SK-MEL-5 (cell line): ENCODE data around the gene GTPBP10. TPM values are rescaled to one million over a fixed set of nuclear protein-coding genes. Genes with fewer than 3 reads are reported as not detected.

Experiments used
- DNase-seq: peaks from one replicate; pipeline ENCODE4 v3.0.0-alpha.2; 2016; ENCODE audit warnings: low read depth, low spot score
- in situ Hi-C: cut with HindIII; loops from 2 replicates; pipeline ENCODE4 v1.10.0; 2016; ENCODE audit warnings: low sequenced_read_pairs, high pct_unique_total_duplicates, low pct_unique_long_range_greater_than_20kb
- total RNA-seq: library from RNA; depleted of rRNA; stranded (reverse); fragments of >200 nt; shearing (Covaris generic); gene quantifications from 2 replicates; pipeline ENCODE4 v1.2.3, GENCODE V29; 2014; rRNA removed

Gene GTPBP10
- total RNA-seq, 1 experiment from 2014 or later: 44.1 TPM

- in situ Hi-C loops: loop anchor here (25.0 kb wide), 1 partner anchor 96 kb away; the partner anchor contains the start of gene FAM237B
- DNase-seq: no peak
Observed at GRCh38 chr7:90408142-90408541, 61.6 kb downstream of the GTPBP10 start.

GRCh38 chr7:90409667-90410066 is 63.2 kb downstream of the GTPBP10 start:
- DNase-seq: no peak
- in situ Hi-C loops: loop anchor here (25.0 kb wide), 1 partner anchor 97 kb away; the partner anchor contains the start of gene FAM237B

- in situ Hi-C loops: loop anchor here (25.0 kb wide), 1 partner anchor 99 kb away; the partner anchor contains the start of gene FAM237B
- DNase-seq: no peak
Observed at GRCh38 chr7:90411510-90411909, 65.0 kb downstream of the GTPBP10 start.

DNA sequence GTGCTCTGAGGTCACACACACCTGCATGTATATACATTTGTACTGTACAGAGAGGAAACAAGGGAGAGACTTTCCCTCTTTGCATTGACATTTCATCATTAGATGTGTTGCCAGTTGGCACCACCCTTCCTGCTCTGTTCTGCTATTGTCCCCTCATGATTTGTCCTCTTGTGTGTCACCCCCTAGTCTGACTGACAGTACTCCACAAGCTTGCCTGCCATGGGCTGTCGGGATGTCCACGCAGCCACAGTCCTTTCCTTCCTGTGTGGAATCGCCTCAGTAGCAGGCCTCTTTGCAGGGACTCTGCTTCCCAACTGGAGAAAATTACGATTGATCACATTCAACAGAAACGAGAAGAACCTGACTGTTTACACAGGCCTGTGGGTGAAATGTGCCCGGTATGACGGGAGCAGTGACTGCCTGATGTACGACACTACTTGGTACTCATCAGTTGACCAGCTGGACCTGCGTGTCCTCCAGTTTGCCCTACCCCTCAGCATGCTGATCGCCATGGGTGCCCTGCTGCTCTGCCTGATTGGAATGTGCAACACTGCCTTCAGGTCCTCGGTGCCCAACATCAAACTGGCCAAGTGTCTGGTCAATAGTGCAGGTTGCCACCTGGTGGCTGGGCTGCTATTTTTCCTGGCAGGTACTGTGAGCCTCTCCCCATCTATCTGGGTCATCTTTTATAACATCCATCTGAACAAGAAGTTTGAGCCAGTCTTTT is 66.1 kb downstream of the GTPBP10 start:
- in situ Hi-C loops: loop anchor here (25.0 kb wide), 1 partner anchor 100 kb away; the partner anchor contains the start of gene FAM237B
- DNase-seq: peak; percentile 76

DNA sequence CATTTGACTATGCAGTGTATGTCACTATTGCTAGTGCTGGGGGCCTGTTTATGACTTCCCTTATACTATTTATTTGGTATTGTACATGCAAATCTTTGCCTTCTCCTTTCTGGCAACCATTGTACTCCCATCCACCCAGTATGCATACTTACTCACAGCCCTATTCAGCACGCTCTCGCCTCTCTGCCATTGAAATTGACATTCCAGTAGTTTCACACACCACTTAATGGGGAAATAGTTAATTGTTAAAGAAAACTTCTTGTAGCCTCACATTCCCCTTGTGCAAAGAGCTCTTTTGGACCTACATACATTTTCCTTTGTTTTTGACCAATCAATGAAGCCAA is 66.6 kb downstream of the GTPBP10 start:
- in situ Hi-C loops: loop anchor here (25.0 kb wide), 1 partner anchor 101 kb away; the partner anchor contains the start of gene FAM237B
- DNase-seq: no peak

GRCh38 chr7:90421651-90422050 is 75.1 kb downstream of the GTPBP10 start:
- no peak for DNase-seq
- in situ Hi-C loops: loop anchor here (25.0 kb wide), 1 partner anchor 109 kb away; the partner anchor contains the start of gene FAM237B

- in situ Hi-C loops: loop anchor here (25.0 kb wide), 1 partner anchor 112 kb away; the partner anchor contains the start of gene FAM237B
- DNase-seq: no peak
Observed at GRCh38 chr7:90424720-90425119, 78.2 kb downstream of the GTPBP10 start.

- DNase-seq: no peak
- in situ Hi-C loops: no loop called here
Observed at GRCh38 chr7:90425376-90425775, 78.9 kb downstream of the GTPBP10 start.

DNA sequence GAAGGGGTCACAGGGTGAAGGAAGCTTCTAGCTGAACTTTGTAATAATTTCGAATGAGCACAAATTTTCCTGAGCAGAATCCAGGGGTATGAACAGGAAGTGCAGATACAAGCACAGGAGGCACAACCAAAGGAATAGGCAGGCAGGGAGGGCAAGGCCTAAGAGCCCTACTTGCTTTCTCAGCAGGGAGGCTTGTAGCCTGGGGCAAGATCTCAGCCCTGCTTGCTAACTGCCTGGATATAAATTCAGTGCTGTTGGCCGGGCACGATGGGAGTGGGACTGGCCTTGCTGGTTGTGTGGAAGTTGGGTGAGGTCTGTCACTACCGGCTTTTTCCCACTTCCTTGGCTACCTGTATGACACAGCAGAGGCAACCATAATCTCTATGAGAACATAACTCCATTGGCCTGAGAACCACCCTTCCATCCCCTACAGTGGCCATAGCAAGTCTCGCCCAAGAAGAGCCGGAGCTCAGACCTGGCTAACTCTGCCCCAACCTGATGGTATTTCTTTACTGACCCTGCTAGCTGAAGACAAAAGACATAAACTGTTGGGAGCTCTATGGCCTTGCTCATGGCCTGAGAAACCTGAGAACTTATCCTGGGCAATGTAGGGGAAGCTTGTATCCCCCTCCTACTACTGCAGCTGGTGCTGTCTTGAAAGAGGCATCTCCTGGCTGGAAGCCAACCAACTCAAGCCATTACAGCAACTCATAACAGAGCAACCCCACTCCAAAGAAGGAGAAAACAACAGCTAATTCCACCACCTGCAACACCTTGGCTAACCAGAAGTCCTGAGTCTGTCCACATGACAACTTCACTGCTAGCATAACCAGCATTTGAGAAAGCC is 84.3 kb downstream of the GTPBP10 start:
- in situ Hi-C loops: no loop called here
- DNase-seq: no peak

DNA sequence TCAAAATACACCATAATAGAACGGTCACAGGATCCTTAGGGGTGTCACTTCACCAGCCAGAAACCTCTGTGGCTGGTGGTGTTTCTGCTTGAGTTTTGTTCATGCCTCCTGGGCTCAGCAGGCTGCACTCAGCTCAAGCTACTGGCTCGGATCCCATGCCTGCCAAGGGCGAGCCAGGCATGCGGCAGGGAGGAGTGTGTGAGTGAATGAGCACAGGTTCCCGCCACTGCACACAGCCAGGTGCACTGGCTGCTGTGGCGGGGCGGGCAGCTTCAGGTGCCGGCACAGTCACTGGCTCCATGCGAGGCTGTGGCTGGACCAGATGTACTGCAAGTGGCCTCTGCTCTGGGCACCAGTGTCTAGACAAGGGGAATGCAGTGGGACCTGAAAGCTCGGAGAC is 86.2 kb downstream of the GTPBP10 start:
- in situ Hi-C loops: no loop called here
- DNase-seq: no peak

GRCh38 chr7:90433221-90433620 is 86.7 kb downstream of the GTPBP10 start:
- DNase-seq: no peak
- in situ Hi-C loops: no loop called here

Other genes with a start within 250 kb of the GTPBP10 start
- 20.3 and 20.7 TPM in 2 replicates for gene STEAP1, start 192.2 kb upstream of the GTPBP10 start, total RNA-seq
- gene STEAP2, start 135.0 kb upstream of the GTPBP10 start, total RNA-seq: 0.80 and 2.0 TPM in 2 replicates
- gene CFAP69, start 101.5 kb upstream of the GTPBP10 start, total RNA-seq: 2.1 and 6.6 TPM in 2 replicates
- not detected in 2 replicates for gene FAM237B, start 25.4 kb upstream of the GTPBP10 start, total RNA-seq
- 143 and 151 TPM in 2 replicates for gene CLDN12, start 56.7 kb downstream of the GTPBP10 start, total RNA-seq
- not detected in 2 replicates for gene PTTG1IP2, start 122.9 kb downstream of the GTPBP10 start, total RNA-seq
- gene CDK14, start 249.6 kb downstream of the GTPBP10 start, total RNA-seq: 2.0 and 2.3 TPM in 2 replicates